H1 (cell line): Measurements from ENCODE around the gene AP2A1. TPM values are rescaled to one million over a fixed set of nuclear protein-coding genes. Genes with fewer than 3 reads are reported as not detected.

Experiments used
- POLR2A ChIP-seq, 2 experiments: IDR thresholded peaks; 1 replicate in 1 of 2; 2 replicates in 1 of 2; pipeline ENCODE4 v1.6.1; 2011; ENCODE audit warnings: low read depth in 2 of 2, low read length in 2 of 2, mild to moderate bottlenecking in 2 of 2; ENCODE audit errors: control extremely low read depth in 1 of 2
- RXRA ChIP-seq: IDR thresholded peaks from 2 replicates; pipeline ENCODE4 v1.6.1; 2011; ENCODE audit warnings: low read depth, mild to moderate bottlenecking, low read length, moderate library complexity; ENCODE audit not compliant: insufficient read depth
- polyA plus RNA-seq, 7 experiments: library from polyadenylated mRNA; depleted of rRNA in 3 of 7; stranded (reverse) in 5 of 7; unstranded in 2 of 7; fragments of >200 nt in 5 of 7; fragments of 200-250 nt in 2 of 7; gene quantifications; 1 replicate in 5 of 7; 2 replicates in 1 of 7; 4 replicates in 1 of 7; pipeline versions ENCODE4 v1.2.1 to v1.2.3, GENCODE V29; 2011 to 2013; ENCODE audit warnings: missing spikeins in 2 of 7, mixed read lengths in 2 of 7
- total RNA-seq: library from RNA; stranded (reverse); fragmentation: NEBNext Ultra II Directional; extraction: Animal tissue kit (Norgen Biotek cat#: 25700); gene quantifications from 2 replicates; pipeline ENCODE4 v1.2.1, GENCODE V29; 2021

The AP2A1 gene
- total and polyA plus RNA-seq, 2 of the 8 experiments (the other 6 are each of a cell fraction or from before 2014, with no cell fraction given) = 105 to 106 TPM

DNA sequence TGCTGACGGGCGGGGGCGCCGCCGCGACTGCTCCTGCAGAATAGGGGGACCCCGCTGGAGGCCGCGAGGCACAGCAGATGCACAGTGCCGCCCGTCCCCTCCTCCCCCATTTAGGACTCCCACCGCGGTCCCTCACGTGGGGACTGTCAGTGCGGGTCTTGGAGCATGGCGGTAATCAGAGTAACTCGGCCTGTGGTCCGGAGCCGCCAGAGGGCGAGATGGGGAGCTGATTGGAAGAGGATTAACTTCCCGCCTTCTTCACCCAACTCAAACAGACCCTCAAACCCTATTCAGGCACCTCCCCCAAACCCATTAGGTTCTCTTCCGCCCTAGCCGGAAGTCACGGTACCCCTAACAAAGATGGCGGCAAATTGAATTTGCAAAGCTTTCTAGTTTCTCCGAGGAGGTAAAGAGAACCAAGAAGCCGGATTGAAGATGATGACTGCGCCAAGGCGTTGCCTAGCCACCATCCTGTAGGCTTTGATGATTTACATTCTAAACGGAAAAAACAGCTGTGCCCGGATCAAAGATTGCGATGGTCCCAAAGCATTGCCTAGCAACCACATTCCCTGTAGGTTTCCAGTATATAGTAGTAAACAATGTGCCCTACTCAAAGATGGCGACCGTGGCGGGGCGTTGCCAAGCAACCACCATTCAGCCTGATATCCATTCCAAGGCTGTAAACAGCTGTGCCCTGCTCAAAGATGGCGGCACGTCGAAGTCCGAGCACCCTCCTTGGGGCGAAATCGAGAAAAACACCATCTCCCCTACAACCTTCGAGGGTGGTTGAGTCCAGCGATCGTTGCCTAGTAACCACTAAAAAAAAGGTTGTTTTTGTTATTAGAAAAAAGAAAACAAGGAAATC is 46.4 kb downstream of the AP2A1 start, which contains the start of gene FUZ (continued):
- no peak for TF ChIP-seq RXRA
- peak in 1 of 2 experiments; percentile 70; a peak in 2 of 3 replicates for TF ChIP-seq POLR2A (IDR thresholded peaks at IDR 0.05; ENCODE audit: control extremely low read depth in 1 of 2, low read depth in 2 of 2, low read length in 2 of 2)
